D721Med (cell line): ENCODE results near the gene NKD1.

Experiments used
- DNase-seq: peaks from one replicate; pipeline ENCODE4 v3.0.0; 2011; ENCODE audit warnings: low spot score; ENCODE audit not compliant: insufficient read length
- FAIRE-seq: peaks from 2 replicates; lab custom pipeline; 2011; peaks lifted over from hg19 to GRCh38; lab: Jason Lieb, UNC
- TF ChIP-seq, protein P1 (sequence below): IDR thresholded peaks from 2 replicates; pipeline ENCODE4 v1.5.1; 2012; ENCODE audit warnings: mild to moderate bottlenecking, control low read depth; ENCODE audit not compliant: insufficient read depth; ENCODE audit errors: missing control alignments

The NKD1 gene

DNA sequence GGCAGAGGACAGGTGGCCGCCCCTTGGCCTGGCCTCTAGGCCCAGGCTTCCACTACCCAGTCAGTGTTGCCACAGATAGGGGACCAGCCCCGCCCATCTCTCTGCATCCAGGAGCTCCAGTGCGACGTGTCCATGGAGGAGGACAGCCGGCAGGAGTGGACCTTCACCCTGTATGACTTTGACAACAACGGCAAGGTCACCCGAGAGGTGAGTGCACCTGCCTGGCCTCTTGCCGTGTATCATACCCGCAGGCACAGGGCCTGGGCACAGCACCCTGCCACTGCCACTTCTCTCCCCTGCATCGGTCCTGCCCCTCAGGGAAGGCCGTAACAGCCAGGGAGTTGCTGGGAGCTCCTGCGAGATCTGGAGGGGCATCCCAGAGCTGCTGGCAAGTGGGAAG is 77.2 kb downstream of the NKD1 start:
- FAIRE-seq, result no peak
- TF ChIP-seq, protein P1, sequence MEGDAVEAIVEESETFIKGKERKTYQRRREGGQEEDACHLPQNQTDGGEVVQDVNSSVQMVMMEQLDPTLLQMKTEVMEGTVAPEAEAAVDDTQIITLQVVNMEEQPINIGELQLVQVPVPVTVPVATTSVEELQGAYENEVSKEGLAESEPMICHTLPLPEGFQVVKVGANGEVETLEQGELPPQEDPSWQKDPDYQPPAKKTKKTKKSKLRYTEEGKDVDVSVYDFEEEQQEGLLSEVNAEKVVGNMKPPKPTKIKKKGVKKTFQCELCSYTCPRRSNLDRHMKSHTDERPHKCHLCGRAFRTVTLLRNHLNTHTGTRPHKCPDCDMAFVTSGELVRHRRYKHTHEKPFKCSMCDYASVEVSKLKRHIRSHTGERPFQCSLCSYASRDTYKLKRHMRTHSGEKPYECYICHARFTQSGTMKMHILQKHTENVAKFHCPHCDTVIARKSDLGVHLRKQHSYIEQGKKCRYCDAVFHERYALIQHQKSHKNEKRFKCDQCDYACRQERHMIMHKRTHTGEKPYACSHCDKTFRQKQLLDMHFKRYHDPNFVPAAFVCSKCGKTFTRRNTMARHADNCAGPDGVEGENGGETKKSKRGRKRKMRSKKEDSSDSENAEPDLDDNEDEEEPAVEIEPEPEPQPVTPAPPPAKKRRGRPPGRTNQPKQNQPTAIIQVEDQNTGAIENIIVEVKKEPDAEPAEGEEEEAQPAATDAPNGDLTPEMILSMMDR, result no peak
- no peak for DNase-seq

DNA sequence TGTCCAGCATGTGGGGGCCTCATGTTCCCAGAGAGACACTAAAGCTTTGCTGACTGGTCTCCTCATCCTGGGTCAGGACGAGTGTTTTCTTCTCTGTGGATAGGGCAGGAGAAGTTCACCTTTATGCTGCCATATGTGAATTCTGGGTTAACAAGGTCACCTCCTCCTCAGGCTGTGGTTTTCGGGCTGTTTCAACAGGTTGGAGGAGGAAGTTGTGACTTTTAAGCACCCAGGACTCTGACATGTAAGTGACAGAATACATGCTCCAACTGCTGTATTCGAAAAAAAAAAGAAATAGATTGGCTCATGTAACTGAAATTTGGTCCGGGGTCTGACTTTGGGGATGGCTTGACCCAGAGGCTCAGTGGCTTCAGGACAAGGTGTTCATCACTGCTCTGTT is 78.7 kb downstream of the NKD1 start:
- TF ChIP-seq, protein P1, result no peak
- DNase-seq (no peak), FAIRE-seq (no peak)

GRCh38 chr16:50627419-50627818 is 79.2 kb downstream of the NKD1 start:
- DNase-seq (no peak), FAIRE-seq (no peak)
- TF ChIP-seq, protein P1, result peak; percentile 30

DNA sequence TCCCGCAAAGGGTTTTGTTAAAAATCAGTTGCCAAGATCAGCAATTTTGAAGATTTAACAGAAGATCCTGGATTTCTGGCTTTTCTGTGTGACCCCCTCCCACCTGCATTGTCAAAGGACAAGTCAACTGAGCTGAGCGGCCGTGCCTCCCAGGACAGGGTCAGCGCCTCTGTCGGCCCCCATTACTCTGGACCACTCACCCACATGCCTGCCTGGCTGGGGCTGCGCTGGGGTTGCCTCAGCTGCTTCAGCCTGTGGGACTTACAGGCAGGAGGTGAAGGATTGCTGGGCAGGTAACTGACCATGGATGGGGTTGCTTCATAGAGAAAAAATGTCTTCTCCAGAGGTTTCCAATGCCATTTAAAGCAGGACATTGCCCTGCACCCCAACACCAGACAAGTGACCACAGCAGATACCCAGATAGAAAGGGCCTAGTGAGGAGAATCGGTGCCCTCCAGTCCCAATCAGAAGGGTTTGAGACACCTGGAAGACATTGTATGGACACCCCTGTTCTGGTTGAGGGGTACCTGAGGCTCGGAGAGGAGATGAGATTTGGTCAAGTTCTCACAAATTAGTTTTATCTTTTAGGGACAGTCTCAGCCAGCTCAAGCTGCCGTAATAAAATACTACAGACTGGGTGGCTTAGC is 80.1 kb downstream of the NKD1 start:
- DNase-seq (no peak), FAIRE-seq (no peak)
- TF ChIP-seq, protein P1, result no peak

GRCh38 chr16:50629334-50629733 is 81.1 kb downstream of the NKD1 start:
- TF ChIP-seq, protein P1, result no peak
- FAIRE-seq, result no peak

DNA sequence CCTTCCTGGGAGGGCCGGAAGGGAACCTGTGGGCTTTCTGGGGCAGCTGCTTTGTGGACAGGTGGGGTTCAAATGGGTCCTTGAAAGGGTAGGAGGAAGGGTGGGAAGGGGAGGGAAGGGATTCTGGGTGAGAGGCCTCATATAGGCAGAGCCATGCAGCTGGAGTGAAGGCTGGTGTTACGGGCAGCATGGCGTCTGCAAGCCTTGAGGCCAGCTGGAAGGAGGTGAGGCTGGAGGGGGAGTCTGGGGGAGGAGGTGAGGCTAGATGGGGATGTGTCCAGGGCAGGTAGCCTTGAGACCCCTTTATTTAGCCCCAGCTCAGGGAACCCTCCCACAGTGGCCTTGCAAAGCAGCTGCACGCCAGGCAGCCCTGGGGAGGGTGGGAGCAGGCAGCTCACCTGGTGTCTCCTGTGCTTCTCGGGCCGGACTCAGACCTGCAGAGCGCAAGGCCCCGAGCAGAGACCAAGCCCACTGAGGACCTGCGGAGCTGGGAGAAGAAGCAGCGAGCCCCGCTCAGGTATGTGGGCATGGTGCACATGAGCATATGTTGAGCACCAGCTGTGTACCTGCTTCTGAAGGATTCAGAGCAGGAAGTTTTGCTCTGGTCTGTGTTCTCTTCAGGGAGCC is 82.3 kb downstream of the NKD1 start:
- FAIRE-seq, result no peak
- DNase-seq, result no peak
- TF ChIP-seq, protein P1, result no peak

More at GRCh38 chr16:50629334-50629733, 81.1 kb downstream of the NKD1 start:
- DNase-seq, result no peak

GRCh38 chr16:50631249-50631984 is 83.2 kb downstream of the NKD1 start:
- FAIRE-seq (no peak), DNase-seq (no peak)
- TF ChIP-seq, protein P1, result no peak
